Liver (tissue), 9 donors: ENCODE results near the gene TIMD4. TPM values are rescaled to one million over a fixed set of nuclear protein-coding genes. Genes with fewer than 3 reads are reported as not detected.

Experiments
- DNase-seq: peaks from one replicate; pipeline ENCODE4 v3.0.0-alpha.2; 2017; ENCODE audit warnings: low spot score
- H3K27ac ChIP-seq, 2 donors: one replicate each; pipeline ENCODE4 v1.7.0; 2013; ENCODE audit warnings: inconsistent platforms in 2 of 2, low read length in 2 of 2, control low read depth in 1 of 2, low read depth in 1 of 2, mild to moderate bottlenecking in 1 of 2
- H3K27me3 ChIP-seq, 4 donors: one replicate each; pipeline versions ENCODE4 v1.6.1 to v1.7.0; 2013; ENCODE audit warnings: low read length in 3 of 4, inconsistent platforms in 1 of 4, mild to moderate bottlenecking in 1 of 4, moderate library complexity in 1 of 4; ENCODE audit not compliant: control insufficient read depth in 4 of 4, insufficient read depth in 4 of 4
- H3K36me3 ChIP-seq, 4 donors: one replicate each; pipeline versions ENCODE4 v1.6.1 to v1.7.0; 2013; ENCODE audit warnings: low read length in 3 of 4, mild to moderate bottlenecking in 3 of 4, low read depth in 1 of 4, moderate library complexity in 1 of 4; ENCODE audit not compliant: control insufficient read depth in 4 of 4, insufficient read depth in 3 of 4
- H3K4me1 ChIP-seq, 4 donors: one replicate each; pipeline versions ENCODE4 v1.6.1 to v1.7.0; 2013; ENCODE audit warnings: low read length in 3 of 4, mild to moderate bottlenecking in 3 of 4, moderate library complexity in 1 of 4; ENCODE audit not compliant: control insufficient read depth in 4 of 4, insufficient read depth in 4 of 4
- H3K4me3 ChIP-seq, 3 donors: one replicate each; pipeline versions ENCODE4 v1.6.1 to v1.7.0; 2013; ENCODE audit warnings: low read length in 3 of 3, control low read depth in 1 of 3, low read depth in 1 of 3, mild to moderate bottlenecking in 1 of 3
- H3K9ac ChIP-seq, 2 donors: one replicate each; pipeline ENCODE4 v1.7.0; 2013; ENCODE audit warnings: low read length in 2 of 2, mild to moderate bottlenecking in 2 of 2, moderate library complexity in 2 of 2, control low read depth in 1 of 2, low read depth in 1 of 2
- H3K9me3 ChIP-seq, 4 donors: one replicate each; pipeline versions ENCODE4 v1.6.1 to v1.7.0; 2013; ENCODE audit warnings: low read length in 3 of 4; ENCODE audit not compliant: control insufficient read depth in 4 of 4
- ATF3 ChIP-seq: IDR thresholded peaks from 2 replicates; pipeline ENCODE4 v1.6.1; 2016; ENCODE audit warnings: antibody characterized with exemption
- CTCF ChIP-seq: fragments of 150-350 bp; IDR thresholded peaks from 2 replicates; pipeline ENCODE4 v1.5.1; 2017; ENCODE audit warnings: improper control_type of control experiment, low read depth, low read length; ENCODE audit not compliant: missing input control
- EGR1 ChIP-seq, 2 donors: IDR thresholded peaks; 2 replicates each; pipeline ENCODE4 v1.6.1; 2016 to 2018; ENCODE audit warnings: antibody characterized with exemption in 2 of 2, low read depth in 2 of 2
- FOXA1 ChIP-seq: IDR thresholded peaks from 2 replicates; pipeline ENCODE4 v1.6.1; 2016; ENCODE audit warnings: antibody characterized with exemption
- GABPA ChIP-seq, 2 donors: IDR thresholded peaks in 1 of 2; conservative IDR thresholded peaks in 1 of 2; 2 replicates each; pipeline ENCODE4 v1.6.1; 2016; ENCODE audit warnings: antibody characterized with exemption in 2 of 2, mild to moderate bottlenecking in 1 of 2, moderate library complexity in 1 of 2
- HNF4A ChIP-seq, 2 donors: conservative IDR thresholded peaks; 2 replicates each; pipeline ENCODE4 v1.6.1; 2016; ENCODE audit warnings: antibody characterized with exemption in 2 of 2, mild to moderate bottlenecking in 2 of 2
- MAX ChIP-seq: IDR thresholded peaks from 2 replicates; pipeline ENCODE4 v1.6.1; 2016; ENCODE audit warnings: antibody characterized with exemption
- RAD21 ChIP-seq, 2 donors: IDR thresholded peaks; 2 replicates each; pipeline ENCODE4 v1.6.1; 2016; ENCODE audit warnings: antibody characterized with exemption in 2 of 2, mild to moderate bottlenecking in 2 of 2
- RXRA ChIP-seq, 2 donors: IDR thresholded peaks; 2 replicates each; pipeline ENCODE4 v1.6.1; 2017 to 2018; ENCODE audit warnings: antibody characterized with exemption in 2 of 2, mild to moderate bottlenecking in 1 of 2
- SP1 ChIP-seq: IDR thresholded peaks from 2 replicates; pipeline ENCODE4 v1.6.1; 2018; ENCODE audit warnings: antibody characterized with exemption, mild to moderate bottlenecking
- TAF1 ChIP-seq: conservative IDR thresholded peaks from 2 replicates; pipeline ENCODE4 v1.6.1; 2016; ENCODE audit warnings: antibody characterized with exemption, mild to moderate bottlenecking
- YY1 ChIP-seq: IDR thresholded peaks from 2 replicates; pipeline ENCODE4 v1.6.1; 2016; ENCODE audit warnings: antibody characterized with exemption, mild to moderate bottlenecking
- ZBTB33 ChIP-seq: IDR thresholded peaks from 2 replicates; pipeline ENCODE4 v1.6.1; 2016; ENCODE audit warnings: antibody characterized with exemption
- WGBS: extraction: QIAGEN DNeasy Blood & Tissue Kit; methylation state at CpG from one replicate; pipeline ENCODE4 v1.1.7; 2013; 5-methylcytosine and 5-hydroxymethylcytosine counted together
- polyA plus RNA-seq, 2 donors: library from polyadenylated mRNA; stranded (reverse) in 1 of 2; unstranded in 1 of 2; fragments of 200-250 nt in 1 of 2; fragments of >200 nt in 1 of 2; fragmentation: Nextera tagmentation in 1 of 2; extraction: Ambion mirVana in 1 of 2; gene quantifications; one replicate each; pipeline versions ENCODE4 v1.2.1 to v1.2.3, GENCODE V29; 2013 to 2015
- total RNA-seq, 2 donors: library from RNA; depleted of rRNA; stranded (reverse); fragments of >200 nt; gene quantifications; one replicate each; pipeline ENCODE4 v1.2.3, GENCODE V29; 2014
- donor health status: healthy.
- donor health status: healthy.
- donor health status: healthy.
- donor health status: healthy.
- donor health status: healthy.

The TIMD4 gene
- total and polyA plus RNA-seq, 4 donors: 3.0 to 38.8 (median 8.6) TPM

GRCh38 chr5:156956321-156956720 is 6.7 kb downstream of the TIMD4 start:
- no peaks in the 10 kb centered on the region for H3K4me1 ChIP-seq
- no peaks in the 10 kb centered on the region for H3K36me3 ChIP-seq
- peaks cover 0 to 1% (median 0%) of the 10 kb centered on the region in 4 donors for H3K27me3 ChIP-seq
- H3K4me3 ChIP-seq: no peak overlapping the region
- H3K9ac ChIP-seq: no peak overlapping the region
- H3K9me3 ChIP-seq: no peaks in the 10 kb centered on the region
- DNase-seq: no peak
- H3K27ac ChIP-seq: no peak overlapping the region
- TF ChIP-seq SP1 (no peak), ZBTB33 (no peak), FOXA1 (no peak), GABPA (IDR thresholded peaks at IDR 0.05 in 1 of 2, conservative IDR thresholded peaks at IDR 0.05 in 1 of 2) (no peak), TAF1 (no peak), EGR1 (IDR thresholded peaks at IDR 0.05; ENCODE audit: low read depth in 2 of 2) (no peak), RXRA (IDR thresholded peaks at IDR 0.05) (no peak), RAD21 (IDR thresholded peaks at IDR 0.05) (no peak), CTCF (no peak), ATF3 (no peak), HNF4A (conservative IDR thresholded peaks at IDR 0.05) (no peak), MAX (no peak), YY1 (no peak)

GRCh38 chr5:156951359-156951758 is 11.7 kb downstream of the TIMD4 start:
- no peaks in the 10 kb centered on the region for H3K36me3 ChIP-seq
- no peak overlapping the region for H3K4me3 ChIP-seq
- 95% methylated on average over 13 of the region's 13 CpGs for WGBS
- no peak for DNase-seq
- no peaks in the 10 kb centered on the region for H3K9me3 ChIP-seq
- H3K4me1 ChIP-seq: no peaks in the 10 kb centered on the region
- no peak overlapping the region for H3K27ac ChIP-seq
- no peak overlapping the region for H3K9ac ChIP-seq
- peaks cover 0 to 4% (median 0%) of the 10 kb centered on the region in 4 donors for H3K27me3 ChIP-seq
- TF ChIP-seq EGR1 (IDR thresholded peaks at IDR 0.05; ENCODE audit: low read depth in 2 of 2): no peak
- no peak for TF ChIP-seq SP1
- TF ChIP-seq MAX: no peak
- TF ChIP-seq CTCF: no peak
- no peak for TF ChIP-seq RXRA (IDR thresholded peaks at IDR 0.05)
